HepG2 (cell line): Measurements from ENCODE around the gene NACAD.

ENCODE experiments used
- NBN ChIP-seq: fragments of 450-650 bp; conservative IDR thresholded peaks from 2 replicates; pipeline ENCODE4 v1.6.1; 2017
- ZNF724P ChIP-seq: sonication (generic); formaldehyde crosslinking; IDR thresholded peaks from 2 replicates; pipeline ENCODE4 v1.8.0; 2022; ENCODE audit warnings: missing genetic modification reagents, borderline replicate concordance

DNA sequence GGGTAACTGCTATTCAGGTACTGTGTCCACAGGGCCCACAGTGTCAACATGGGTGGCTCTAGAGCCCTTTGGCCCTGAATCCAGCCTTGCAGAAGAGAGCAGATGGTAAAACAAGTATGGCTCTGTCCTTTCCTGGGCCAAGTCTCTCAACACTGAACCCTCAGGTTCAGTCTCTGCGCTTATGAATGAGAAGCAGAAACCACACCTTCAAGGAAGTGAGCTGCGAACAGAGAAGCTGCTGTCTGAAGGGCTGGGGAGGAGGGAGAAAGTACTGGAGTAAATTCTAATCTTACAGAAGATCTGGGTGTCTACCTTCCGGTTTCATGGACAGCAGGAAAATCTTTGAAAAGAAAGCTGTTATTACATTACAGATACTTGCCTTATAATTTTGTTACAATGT lies 18.6 kb upstream of the NACAD start:
- no peak for TF ChIP-seq ZNF724P (CRISPR knock-in tag)
- TF ChIP-seq NBN: no peak
